Stimulated activated effector memory CD8-positive, alpha-beta T cell treated with anti-CD3 and anti-CD28 coated beads, Interleukin-12 subunit alpha, Interleukin-12 subunit beta, amount 100 ng/mL, for 72 hours (primary cell): ENCODE measurements around the gene PIEZO2.
"Not testable (repeated sequence)": the region's sequence is repeated elsewhere in the genome, so short reads cannot be mapped to it uniquely, and the experiment has no call there.

ENCODE experiments used
- ATAC-seq: fragments of 150-1000 bp; cut with Tn5 transposase; 2 replicates; pipeline ENCODE4 v1.10.0; 2021
- DNase-seq, 2 donors: peaks; one replicate each; pipeline ENCODE4 v3.0.0; 2021 to 2022; ENCODE audit warnings: low spot score in 2 of 2
- H3K27ac Mint-ChIP-seq: one replicate; pipeline ENCODE4 v1.8.0; 2022; ENCODE audit warnings: mild to moderate bottlenecking, mixed read lengths
- H3K36me3 Mint-ChIP-seq: one replicate; pipeline ENCODE4 v1.8.0; 2022; ENCODE audit warnings: mild to moderate bottlenecking, mixed read lengths
- H3K4me1 Mint-ChIP-seq: one replicate; pipeline ENCODE4 v1.8.0; 2022; ENCODE audit warnings: mixed read lengths
- H3K4me3 Mint-ChIP-seq: one replicate; pipeline ENCODE4 v1.8.0; 2022; ENCODE audit warnings: mild to moderate bottlenecking, mixed read lengths
- H3K9me3 Mint-ChIP-seq: one replicate; pipeline ENCODE4 v1.8.0; 2022; ENCODE audit warnings: mixed read lengths

PIEZO2 gene

DNA sequence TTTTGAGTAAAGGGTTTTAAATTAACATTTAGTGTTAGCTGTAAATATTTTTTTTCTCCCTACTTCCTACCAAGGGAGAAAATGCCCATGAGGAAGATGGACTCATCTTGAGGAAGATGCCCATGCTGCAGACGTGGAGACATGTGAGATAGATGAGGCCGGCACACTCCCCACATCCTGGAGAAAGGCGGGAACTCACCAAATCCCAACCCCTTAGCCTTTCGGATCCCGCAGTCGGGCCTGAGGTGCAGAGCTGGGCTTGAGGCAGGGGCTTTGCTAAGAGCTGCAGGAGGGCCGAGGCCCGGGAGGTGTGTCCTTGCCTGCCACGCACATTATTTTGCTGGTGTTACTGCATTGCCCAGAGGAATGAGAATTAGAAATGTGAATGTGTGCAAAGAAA is 485.6 kb downstream of the PIEZO2 start:
- H3K36me3 Mint-ChIP-seq, result no peaks in the 10 kb centered on the region
- H3K9me3 Mint-ChIP-seq, result no peaks in the 10 kb centered on the region
- no peaks in the 10 kb centered on the region for H3K4me1 Mint-ChIP-seq
- H3K4me3 Mint-ChIP-seq, result no peak overlapping the region
- ATAC-seq (no peak), DNase-seq (no peak)
- no peak overlapping the region for H3K27ac Mint-ChIP-seq

DNA sequence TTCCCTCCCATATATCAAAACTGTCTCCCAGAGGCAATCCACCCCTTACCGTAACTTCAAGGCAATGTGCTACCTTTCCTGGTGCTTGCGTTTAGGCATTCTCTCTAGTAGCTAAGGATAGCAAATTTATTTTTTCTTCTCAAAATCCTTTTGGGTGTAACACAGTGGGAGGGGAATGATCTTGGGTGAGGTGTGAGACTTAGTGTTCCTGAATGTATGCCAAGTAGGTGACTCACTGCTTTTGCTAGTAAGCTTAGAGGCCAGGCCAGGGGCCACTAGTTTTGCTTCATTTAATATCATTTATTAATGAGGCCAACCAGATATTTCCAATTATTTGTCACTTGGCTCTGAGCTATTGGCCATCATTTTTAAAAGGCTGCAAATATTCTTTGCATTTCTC is 488.1 kb downstream of the PIEZO2 start:
- no peaks in the 10 kb centered on the region for H3K4me1 Mint-ChIP-seq
- DNase-seq (no peak), ATAC-seq (no peak)
- no peaks in the 10 kb centered on the region for H3K9me3 Mint-ChIP-seq
- H3K36me3 Mint-ChIP-seq, result no peaks in the 10 kb centered on the region
- H3K27ac Mint-ChIP-seq, result no peak overlapping the region
- no peak overlapping the region for H3K4me3 Mint-ChIP-seq

DNA sequence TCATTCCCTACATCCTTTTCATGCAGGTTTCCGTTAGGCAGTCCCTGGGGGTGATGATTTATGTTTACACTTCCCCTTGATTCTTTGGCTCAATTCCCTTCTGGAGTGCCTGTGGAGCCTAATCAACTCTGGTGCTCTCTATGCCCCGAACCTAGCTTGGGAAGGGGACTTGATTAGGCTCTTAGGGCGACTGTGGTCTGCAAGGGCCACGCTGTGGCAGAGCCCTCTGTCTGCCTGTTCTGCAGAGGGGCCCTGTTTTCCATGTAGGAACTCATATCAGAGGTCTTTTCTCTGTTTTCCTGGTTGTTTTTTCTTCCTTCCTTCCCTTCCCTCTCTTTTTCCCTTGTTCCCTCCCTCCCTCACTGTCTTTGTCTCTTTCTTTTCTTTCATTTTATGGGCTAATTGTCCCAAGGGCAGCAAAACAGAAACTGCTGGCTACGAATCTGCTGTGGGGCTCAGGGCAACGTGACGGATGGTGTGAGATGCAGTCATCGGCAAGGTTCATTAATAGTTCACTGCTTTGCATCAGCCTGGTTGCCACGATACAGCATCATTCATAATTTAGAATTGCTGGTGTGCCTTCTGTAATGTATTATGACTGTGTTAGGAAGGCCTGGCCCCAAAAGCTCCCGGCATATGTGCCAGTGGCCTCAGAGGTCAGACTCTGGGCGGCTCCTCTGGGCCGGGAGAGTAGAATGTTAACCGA is 489.0 kb downstream of the PIEZO2 start:
- no peaks in the 10 kb centered on the region for H3K4me1 Mint-ChIP-seq
- H3K4me3 Mint-ChIP-seq, result no peak overlapping the region
- H3K36me3 Mint-ChIP-seq, result no peaks in the 10 kb centered on the region
- no peak overlapping the region for H3K27ac Mint-ChIP-seq
- DNase-seq, result no peak
- ATAC-seq, result no peak
- H3K9me3 Mint-ChIP-seq, result no peaks in the 10 kb centered on the region

DNA sequence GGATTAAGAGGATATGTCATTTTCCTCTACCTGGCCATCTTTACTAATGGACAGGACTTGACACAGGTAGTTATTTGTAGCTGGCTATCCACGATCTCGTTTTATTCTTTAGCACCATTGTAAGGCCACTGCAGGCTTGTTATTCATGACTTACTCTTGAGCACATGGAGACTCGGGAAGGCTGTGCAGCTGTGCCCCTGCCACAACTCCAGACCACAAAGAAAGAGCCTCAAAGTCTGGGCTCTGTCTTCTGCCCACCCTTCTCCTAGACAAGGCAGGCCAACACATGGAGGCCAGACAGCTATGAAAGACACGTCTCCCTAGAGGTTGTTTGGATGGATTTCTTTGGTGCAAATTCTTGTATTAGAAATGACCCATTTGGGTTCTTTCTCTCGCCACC is 489.8 kb downstream of the PIEZO2 start:
- H3K9me3 Mint-ChIP-seq, result no peaks in the 10 kb centered on the region
- H3K36me3 Mint-ChIP-seq, result no peaks in the 10 kb centered on the region
- H3K4me3 Mint-ChIP-seq, result no peak overlapping the region
- no peak for DNase-seq
- ATAC-seq, result no peak
- no peaks in the 10 kb centered on the region for H3K4me1 Mint-ChIP-seq
- no peak overlapping the region for H3K27ac Mint-ChIP-seq

DNA sequence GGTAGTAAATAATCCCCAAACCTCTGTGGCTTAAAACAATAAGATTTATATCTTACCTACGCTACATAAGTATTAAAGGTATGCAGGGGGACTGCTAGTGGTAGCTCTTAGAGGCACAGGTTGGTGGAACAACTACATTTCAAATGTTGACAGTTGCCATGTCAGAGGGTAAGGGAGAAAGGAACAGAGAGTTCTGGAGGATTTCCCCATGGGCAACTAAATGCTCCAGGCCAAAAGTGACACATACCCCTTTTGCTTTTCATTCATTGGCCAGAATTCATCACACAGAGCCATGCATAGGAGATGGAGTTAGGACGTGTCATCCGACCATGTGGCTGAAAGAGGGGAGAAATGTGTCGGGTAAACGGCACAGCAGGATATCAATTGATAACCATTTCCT is 490.4 kb downstream of the PIEZO2 start:
- Mint-ChIP-seq H3K4me1 (no peaks in the 10 kb centered on the region), H3K27ac (no peak overlapping the region), H3K36me3 (no peaks in the 10 kb centered on the region), H3K4me3 (no peak overlapping the region), H3K9me3 (no peaks in the 10 kb centered on the region)
- no peak for DNase-seq
- ATAC-seq, result no peak

DNA sequence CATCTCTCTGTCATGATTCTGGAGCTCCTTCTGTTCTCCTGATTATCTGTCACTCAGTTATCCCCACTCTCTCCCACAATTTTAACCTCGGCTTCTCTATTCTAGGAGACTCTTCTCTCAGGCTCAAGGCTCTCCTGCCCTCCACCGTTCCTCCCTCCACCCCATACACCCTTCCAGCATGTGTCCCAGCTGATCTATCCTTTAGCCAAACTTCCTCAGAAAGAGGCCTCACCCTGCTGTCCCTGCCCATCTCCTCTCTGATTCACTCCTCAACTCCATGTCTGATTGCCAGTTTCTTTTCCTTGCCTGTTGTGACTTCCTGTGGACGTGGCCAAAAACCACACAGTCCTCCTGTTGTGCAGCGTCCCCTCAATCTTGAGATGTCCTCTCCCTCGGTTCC is 505.4 kb downstream of the PIEZO2 start:
- not testable (repeated sequence) for H3K36me3 Mint-ChIP-seq, H3K27ac Mint-ChIP-seq, H3K4me3 Mint-ChIP-seq, H3K9me3 Mint-ChIP-seq, H3K4me1 Mint-ChIP-seq, DNase-seq
- ATAC-seq, result peak; percentile 35

DNA sequence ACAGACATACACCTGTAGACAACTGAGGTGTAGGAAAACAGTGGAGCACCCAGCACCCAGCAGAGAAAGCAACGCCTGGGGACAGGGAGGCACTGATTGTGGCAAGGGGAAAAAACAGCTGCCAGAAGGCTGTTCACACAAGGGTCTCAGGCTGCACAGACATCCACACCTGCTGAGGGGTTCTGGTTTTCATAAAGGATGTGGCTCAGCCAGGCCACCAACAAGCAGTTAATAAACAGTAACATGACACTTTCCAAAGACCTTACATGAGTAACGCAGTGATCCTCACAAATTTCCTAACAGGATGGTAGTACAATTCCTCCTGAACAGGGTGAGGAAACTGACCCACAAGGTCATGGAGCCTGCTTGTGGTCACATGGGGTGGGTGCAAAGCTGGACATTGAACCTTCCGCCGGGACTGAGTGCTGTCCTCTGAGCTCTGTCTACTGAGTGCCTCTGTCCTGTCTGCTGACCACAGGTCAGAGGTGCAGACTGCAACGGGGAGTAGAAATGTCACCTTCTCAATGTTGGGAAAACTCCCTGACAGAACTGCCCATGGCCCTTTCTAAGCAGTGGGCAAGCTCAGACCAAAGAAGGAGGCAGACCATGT is 506.3 kb downstream of the PIEZO2 start:
- not testable (repeated sequence) for H3K9me3 Mint-ChIP-seq, DNase-seq, H3K4me1 Mint-ChIP-seq, H3K4me3 Mint-ChIP-seq, H3K27ac Mint-ChIP-seq, H3K36me3 Mint-ChIP-seq
- peak; percentile 41 for ATAC-seq

DNA sequence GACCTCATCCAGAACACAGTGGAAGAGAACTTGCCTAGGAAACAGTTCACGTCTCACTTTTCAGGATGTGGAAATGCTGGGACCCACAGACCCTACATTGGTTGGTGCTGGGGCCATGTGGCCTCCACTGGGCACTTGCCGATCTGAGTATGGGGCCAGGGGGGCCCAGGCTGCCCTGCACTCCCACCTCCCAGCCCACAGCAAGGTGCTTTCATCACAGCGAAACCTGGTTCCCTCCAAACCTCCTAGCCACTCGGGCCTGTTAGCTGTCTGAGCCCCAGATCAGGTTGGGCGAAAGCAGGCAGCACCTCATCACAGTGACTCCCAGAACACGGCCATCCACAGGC is 510.9 kb downstream of the PIEZO2 start:
- not testable (repeated sequence) for ATAC-seq, H3K4me1 Mint-ChIP-seq, H3K36me3 Mint-ChIP-seq, H3K9me3 Mint-ChIP-seq, DNase-seq, H3K4me3 Mint-ChIP-seq, H3K27ac Mint-ChIP-seq

DNA sequence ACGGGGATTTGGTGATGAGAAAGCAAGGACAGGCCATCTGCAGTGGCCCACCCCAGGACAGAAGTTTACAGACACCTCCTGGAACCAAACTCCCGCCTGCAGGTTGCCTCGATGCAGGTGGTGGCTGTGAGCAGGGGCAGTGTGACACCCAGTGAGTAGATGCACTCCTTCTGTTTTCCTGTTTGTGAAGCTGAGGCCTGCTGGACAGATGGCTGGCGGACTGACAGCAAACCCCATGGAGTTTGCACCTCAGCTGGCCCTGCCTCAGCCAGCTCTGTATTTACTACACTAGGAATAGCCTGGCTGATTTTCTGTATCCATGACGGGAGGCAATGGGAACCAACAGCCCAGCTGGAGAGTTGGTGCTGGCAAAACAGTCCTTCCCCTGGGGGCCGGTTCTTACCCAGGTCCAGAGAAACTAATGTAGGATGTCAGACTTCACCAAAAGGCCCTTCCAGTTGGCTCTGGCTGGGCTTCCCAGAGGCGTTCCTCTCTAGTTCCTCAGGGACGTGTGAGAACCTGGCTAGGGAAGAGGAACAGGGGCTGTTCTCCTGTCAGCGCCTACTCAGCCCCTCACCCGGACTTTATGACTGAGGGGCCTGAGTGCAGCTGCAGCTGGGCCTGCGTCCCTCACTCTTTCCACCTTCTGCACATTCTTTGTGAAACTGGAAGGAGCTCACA is 511.4 kb downstream of the PIEZO2 start:
- H3K36me3 Mint-ChIP-seq, H3K27ac Mint-ChIP-seq, H3K9me3 Mint-ChIP-seq, H3K4me1 Mint-ChIP-seq, H3K4me3 Mint-ChIP-seq, DNase-seq: not testable (repeated sequence)
- ATAC-seq, result peak; percentile 24

DNA sequence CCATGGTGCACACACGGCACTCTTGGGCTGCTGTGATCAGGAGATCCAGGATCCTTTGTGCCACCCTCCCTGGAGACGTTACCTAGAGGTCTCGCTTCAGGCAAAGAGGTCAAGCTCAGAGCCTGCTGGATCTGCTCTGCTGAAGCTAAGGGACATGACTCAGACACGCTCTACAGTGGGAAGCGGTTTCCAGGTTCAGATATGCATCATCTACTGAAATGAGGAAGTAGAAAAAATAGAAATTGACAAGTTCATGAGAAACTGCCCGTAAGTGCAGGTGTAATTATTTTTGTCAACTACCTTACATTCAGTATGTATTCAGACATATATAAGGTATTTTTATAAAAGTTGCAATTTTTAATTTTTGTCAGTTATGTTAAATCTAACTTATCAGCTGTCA is 520.3 kb downstream of the PIEZO2 start:
- not testable (repeated sequence) for H3K9me3 Mint-ChIP-seq, H3K4me3 Mint-ChIP-seq, H3K4me1 Mint-ChIP-seq, H3K36me3 Mint-ChIP-seq, H3K27ac Mint-ChIP-seq, DNase-seq
- peak; percentile 90 for ATAC-seq

DNA sequence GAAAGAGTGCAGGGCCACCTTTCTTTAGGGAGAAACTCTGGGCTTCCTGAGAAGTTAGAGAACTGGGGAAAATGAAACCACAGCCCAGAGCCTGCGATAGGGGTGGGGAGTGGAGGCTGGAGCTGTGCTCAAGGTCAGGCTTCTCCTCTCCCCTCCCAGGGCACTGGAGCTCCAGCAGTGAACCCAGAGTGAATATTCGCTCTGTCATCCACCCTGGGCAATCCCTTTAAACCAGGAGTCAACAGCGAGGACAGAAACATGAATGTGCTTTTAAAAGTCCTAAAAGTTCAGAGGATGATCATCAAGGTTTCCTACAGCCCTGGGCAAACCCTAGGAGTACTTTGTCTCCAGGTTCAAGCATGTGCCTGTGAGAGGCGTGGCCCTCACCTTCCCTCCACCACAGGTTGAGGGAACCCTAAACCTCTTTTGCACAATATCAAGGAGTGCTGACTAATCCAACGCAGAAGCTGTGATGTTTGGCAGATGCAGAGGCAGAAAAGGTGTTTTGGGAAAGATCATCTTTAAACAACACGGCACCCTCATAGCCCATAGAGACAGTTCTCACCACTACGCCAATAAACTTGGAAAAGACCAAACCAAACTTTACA is 522.7 kb downstream of the PIEZO2 start:
- not testable (repeated sequence) for H3K4me1 Mint-ChIP-seq, DNase-seq, H3K4me3 Mint-ChIP-seq

DNA sequence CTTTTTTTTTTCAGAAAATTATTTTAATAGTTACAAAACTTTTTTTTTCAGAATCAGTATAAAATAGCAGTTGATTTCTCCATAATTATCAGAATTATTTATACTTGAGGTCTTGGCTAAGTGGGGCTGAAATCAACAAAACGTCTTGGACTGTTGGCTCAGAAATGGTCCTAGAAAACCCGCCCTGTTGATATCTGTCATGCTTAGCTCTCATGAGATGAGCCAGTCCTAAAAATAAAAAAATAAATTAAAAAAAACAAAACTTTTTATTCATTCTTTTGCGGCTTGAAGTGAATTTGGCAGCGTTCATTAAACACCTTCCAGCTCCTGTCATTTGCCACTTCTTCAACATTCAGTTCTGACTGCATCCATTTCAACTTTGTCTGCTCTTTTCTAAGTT is 525.8 kb downstream of the PIEZO2 start:
- H3K4me3 Mint-ChIP-seq, H3K9me3 Mint-ChIP-seq, ATAC-seq, H3K36me3 Mint-ChIP-seq, DNase-seq, H3K27ac Mint-ChIP-seq, H3K4me1 Mint-ChIP-seq: not testable (repeated sequence)

More for the DNA sequence above, 522.7 kb downstream of the PIEZO2 start:
- H3K27ac Mint-ChIP-seq, H3K9me3 Mint-ChIP-seq, H3K36me3 Mint-ChIP-seq, ATAC-seq: not testable (repeated sequence)

DNA sequence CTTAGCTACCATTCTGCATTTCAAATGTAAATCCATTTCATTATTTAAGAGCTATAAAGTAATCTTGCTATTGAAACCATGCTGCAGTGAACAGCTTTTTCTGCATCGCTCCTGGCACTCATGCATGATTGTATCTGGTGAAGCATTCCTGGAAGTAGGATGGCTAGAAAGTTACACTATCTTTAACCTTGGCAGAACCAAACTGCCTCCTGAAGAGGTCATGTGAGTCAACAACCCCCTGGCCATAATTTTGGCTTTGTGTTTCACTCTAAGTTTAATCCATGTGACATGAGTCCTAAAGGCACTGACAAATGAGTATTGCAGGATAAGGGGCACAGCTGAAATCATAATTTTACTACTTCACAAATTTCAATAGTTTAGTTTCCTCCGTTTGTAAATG is 526.4 kb downstream of the PIEZO2 start:
- not testable (repeated sequence) for H3K9me3 Mint-ChIP-seq, H3K4me3 Mint-ChIP-seq, H3K36me3 Mint-ChIP-seq, DNase-seq, H3K4me1 Mint-ChIP-seq, ATAC-seq, H3K27ac Mint-ChIP-seq

DNA sequence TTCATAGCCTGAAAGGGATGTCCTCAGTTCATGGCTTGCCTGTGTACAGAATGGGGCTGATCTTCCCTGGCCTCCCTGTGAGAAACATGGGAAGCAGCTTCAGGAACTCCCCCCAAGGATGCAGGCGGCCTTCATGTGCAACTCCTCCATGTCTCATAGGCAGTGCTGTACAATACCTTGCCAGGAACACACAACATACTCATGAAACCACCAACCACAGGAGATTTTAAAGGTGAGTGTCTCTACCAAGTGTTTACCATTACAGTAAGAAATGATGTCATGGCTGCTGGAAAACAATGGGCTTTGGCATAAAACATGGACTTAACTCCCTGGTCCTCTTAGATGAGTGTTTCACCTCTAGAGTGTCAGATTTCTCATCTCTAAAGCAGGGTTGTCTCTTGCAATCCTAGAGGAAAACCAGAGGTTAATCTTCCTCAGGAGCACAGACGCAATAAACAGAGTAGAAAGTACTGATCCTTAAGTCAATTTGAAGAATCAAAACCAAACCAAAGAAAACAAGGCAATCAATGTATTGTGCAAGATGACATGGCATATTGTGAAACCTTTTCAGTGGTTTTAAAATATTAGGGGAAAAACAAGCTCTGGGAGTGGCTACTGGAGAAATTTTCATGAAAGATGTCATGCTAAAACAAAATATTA is 528.6 kb downstream of the PIEZO2 start:
- not testable (repeated sequence) for H3K4me1 Mint-ChIP-seq, H3K27ac Mint-ChIP-seq, H3K4me3 Mint-ChIP-seq, DNase-seq, H3K36me3 Mint-ChIP-seq, H3K9me3 Mint-ChIP-seq
- peak; percentile 19 for ATAC-seq
